ENCODE results near the gene TTC24. TPM values are rescaled to one million over a fixed set of nuclear protein-coding genes. Genes with fewer than 3 reads are reported as not detected.

The TTC24 gene
- not detected in 2 replicates for total RNA-seq (ENCODE audit: low replicate concordance)

DNA sequence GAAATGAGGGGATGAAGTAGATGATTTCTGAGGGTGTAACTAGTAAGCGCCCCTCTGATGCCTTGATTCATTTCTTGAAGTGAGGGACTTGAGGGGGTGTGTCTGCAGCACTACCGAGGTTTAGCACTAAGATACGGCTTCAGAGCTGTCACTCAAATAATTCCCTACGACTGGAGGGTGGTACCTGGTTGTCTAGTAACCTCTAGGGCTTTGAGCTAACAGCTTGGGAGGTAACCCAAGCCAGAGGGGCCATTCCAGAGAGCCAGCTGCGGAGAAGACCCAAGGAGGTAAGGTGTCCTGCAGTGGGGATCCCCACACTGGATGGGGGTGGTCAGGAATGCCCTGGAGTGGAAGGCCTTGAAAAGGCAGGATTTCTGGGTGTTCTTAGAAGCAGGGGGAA lies at the start of gene TTC24:
TTC24 (plus strand) TSS at position 252 of the 400 bp plus-strand sequence. CDS start 1,642 bp downstream, outside the sequence.

DNA sequence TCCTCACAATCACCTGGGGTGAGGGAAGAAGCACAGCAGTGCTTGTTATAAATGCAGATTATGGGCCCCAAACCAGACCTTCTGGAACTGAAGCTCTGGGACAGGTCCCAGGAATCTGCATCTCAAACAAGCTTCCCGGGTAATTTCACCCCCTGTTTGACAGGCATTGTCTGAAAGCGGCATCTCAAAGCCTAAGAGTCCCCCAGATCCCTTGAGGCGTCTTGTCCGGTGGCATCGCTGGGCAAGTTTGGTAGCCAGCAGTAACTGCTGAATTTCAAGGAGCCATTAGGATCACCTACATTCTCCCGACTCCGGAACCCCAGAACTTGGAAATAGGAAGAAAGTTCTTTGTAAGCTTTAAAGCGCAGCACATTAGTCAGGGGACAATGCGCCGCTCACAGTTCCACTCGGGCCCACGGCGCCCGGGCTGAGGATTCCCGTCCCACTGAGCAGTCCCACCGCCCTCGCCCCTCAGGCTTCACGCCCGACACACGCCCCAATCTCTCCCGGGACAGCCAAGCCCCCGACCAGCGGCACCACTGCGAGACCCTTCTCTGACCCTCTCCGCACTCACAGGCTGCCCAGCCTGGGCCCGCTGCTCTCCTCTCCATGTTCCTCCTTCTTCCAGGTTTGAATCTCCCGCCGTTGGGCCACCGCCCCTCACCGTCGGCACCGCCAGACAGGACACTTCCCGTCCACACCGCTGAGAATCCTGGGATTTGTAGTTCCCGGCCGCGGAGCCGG lies 7.4 kb upstream of the TTC24 start, which contains the start of gene IQGAP3:
IQGAP3 (minus strand) TSS at position 647 of the 744 bp plus-strand sequence; CDS start at position 611, 36 bp downstream.

DNA sequence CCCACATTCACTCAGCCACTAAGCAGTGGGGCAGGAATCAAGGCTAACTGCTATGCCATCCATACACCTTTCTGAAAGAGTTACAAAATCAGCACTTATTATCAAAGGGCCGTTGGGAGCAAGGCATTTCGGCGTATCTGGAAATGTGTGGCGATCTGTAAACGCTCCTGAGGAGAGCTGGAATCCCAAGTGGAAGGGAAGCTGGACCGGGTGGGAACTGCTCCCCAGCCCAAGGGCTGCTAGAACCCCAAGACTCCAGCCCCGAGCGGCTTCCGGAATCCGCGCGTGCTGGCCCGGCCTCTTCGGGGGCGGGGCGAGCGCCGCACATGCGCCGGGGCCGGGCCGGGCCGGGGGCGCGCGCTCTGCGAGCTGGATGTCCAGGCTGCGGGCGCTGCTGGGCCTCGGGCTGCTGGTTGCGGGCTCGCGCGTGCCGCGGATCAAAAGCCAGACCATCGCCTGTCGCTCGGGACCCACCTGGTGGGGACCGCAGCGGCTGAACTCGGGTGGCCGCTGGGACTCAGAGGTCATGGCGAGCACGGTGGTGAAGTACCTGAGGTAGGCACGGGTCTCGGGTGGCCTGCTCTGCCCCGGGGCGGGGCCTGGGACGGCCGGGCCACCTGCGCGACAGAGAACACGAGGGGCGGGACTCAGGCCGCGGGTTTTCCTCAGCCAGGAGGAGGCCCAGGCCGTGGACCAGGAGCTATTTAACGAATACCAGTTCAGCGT lies 12.1 kb downstream of the TTC24 start, which contains the start of gene NAXE:
NAXE (plus strand) TSS at position 345 of the 726 bp plus-strand sequence; CDS start at position 374, 29 bp downstream.

DNA sequence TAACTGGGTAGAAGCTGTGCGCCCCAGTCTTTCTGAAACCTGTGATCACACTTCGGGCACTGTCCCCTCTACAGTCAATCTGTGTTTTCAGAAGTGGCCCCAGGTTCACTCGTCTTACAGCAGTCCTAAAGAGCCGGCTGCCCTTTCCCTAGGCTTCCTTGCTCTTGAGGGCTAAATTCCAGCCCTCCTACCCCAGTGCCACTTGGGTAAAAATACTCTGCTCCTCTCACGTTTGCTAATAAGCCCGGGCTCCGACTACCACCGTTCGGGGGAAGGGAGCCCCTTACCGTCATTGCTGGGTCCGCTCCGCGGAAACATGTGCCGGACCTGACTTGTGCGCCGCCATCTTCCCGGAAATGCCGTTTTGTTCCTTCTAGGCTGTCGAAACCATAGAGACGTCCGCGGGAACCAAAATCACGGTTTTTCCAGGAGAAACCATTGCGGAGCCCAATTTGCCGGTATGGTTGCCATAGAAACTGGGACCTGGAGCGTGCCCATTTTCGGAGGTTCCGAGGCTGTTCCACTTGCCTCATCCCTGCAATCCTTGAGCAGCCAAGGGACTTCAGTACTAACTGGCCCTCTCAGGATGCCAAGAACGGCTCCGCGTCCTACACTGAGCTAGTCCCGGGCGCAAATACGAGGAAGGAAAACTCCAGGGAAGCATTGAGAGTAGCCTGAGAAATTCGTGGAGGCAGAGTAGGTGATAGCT lies 21.8 kb downstream of the TTC24 start, which contains the start of gene GPATCH4:
GPATCH4 (minus strand) TSS at position 358 of the 709 bp plus-strand sequence.

DNA sequence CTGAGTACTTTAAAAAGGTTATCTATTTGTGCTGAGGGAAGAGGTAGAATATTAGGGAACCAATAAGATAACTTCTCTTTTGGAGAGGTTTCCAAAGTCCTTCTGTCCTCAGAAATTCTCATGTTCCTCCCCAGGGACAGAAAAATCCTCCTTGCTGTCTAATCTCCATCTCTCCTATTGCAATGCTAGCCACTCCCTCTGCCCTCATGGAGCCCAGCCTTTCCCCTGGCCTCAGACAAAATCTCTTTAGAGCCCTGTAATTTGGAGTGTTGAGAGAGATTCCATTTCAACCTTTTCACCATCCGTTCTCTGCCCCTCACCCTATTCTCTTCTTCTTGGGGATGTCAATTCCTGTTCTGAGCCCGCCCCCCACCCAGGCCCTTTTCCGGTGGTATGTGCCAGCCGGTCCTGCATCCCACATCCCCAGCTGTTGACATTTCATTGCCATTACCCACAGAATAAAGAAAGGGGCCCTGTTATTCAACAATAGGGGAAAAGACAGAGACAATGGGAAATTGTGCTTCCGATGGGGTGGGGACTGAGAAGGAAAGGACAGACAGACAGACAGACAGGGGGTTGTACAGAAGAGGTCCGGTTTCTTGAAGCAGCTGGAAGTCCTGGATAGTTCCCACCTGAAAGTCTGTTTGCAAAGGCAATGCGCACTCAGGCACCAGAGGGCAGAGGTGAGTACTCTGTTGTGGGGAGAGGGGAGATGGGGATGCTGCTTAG lies 39.5 kb downstream of the TTC24 start, which contains the start of gene HAPLN2:
HAPLN2 (plus strand) TSS at position 563 of the 729 bp plus-strand sequence. CDS start 4,076 bp downstream, outside the sequence.

Other genes with a start within 250 kb of the TTC24 start
- 423 and 456 TPM in 2 replicates for gene CCT3, start 241.4 kb upstream of the TTC24 start, total RNA-seq (ENCODE audit: low replicate concordance)
- not detected in 2 replicates for gene TSACC, start 241.2 kb upstream of the TTC24 start, total RNA-seq (ENCODE audit: low replicate concordance)
- not detected in 2 replicates for gene RHBG, start 210.5 kb upstream of the TTC24 start, total RNA-seq (ENCODE audit: low replicate concordance)
- gene MEF2D, start 78.9 kb upstream of the TTC24 start, total RNA-seq (ENCODE audit: low replicate concordance), result 4.1 and 4.3 TPM in 2 replicates
- 0.47 and 4.9 TPM in 2 replicates for gene IQGAP3, start 7.2 kb upstream of the TTC24 start, total RNA-seq (ENCODE audit: low replicate concordance)
- gene NAXE, start 12.1 kb downstream of the TTC24 start, total RNA-seq (ENCODE audit: low replicate concordance), result 56.3 and 65.3 TPM in 2 replicates
- gene GPATCH4, start 21.8 kb downstream of the TTC24 start, total RNA-seq (ENCODE audit: low replicate concordance), result 7.4 and 13.8 TPM in 2 replicates
- not detected in 2 replicates for gene HAPLN2, start 39.7 kb downstream of the TTC24 start, total RNA-seq (ENCODE audit: low replicate concordance)
- gene BCAN, start 62.4 kb downstream of the TTC24 start, total RNA-seq (ENCODE audit: low replicate concordance), result 0.08 TPM in 1 of 2 replicates, not detected in the other
- 12.4 and 71.8 TPM in 2 replicates for gene NES, start 97.7 kb downstream of the TTC24 start, total RNA-seq (ENCODE audit: low replicate concordance)
- 5.0 and 87.6 TPM in 2 replicates for gene CRABP2, start 125.9 kb downstream of the TTC24 start, total RNA-seq (ENCODE audit: low replicate concordance)
- 5.7 and 8.7 TPM in 2 replicates for gene METTL25B, start 148.7 kb downstream of the TTC24 start, total RNA-seq (ENCODE audit: low replicate concordance)
- gene ISG20L2, start 149.0 kb downstream of the TTC24 start, total RNA-seq (ENCODE audit: low replicate concordance), result 7.1 and 7.4 TPM in 2 replicates
- 44.3 and 62.1 TPM in 2 replicates for gene MRPL24, start 161.4 kb downstream of the TTC24 start, total RNA-seq (ENCODE audit: low replicate concordance)
- 138 and 145 TPM in 2 replicates for gene HDGF, start 172.0 kb downstream of the TTC24 start, total RNA-seq (ENCODE audit: low replicate concordance)
- gene PRCC, start 187.8 kb downstream of the TTC24 start, total RNA-seq (ENCODE audit: low replicate concordance), result 3.7 and 9.8 TPM in 2 replicates
- 0.30 TPM in 1 of 2 replicates, not detected in the other for gene SH2D2A, start 237.1 kb downstream of the TTC24 start, total RNA-seq (ENCODE audit: low replicate concordance)